Hepatocyte (in vitro differentiated cells): ENCODE measurements around the gene CIC.

Experiments used
- CTCF ChIP-seq: fragments of 200-600 bp; sonication (generic); IDR thresholded peaks from 2 replicates; pipeline ENCODE4 v1.5.1; 2016; ENCODE audit warnings: antibody characterized with exemption, mild to moderate bottlenecking; ENCODE audit not compliant: poor library complexity
- EZH2 ChIP-seq: fragments of 200-600 bp; sonication (generic); IDR thresholded peaks from 2 replicates; pipeline ENCODE4 v1.6.1; 2016; ENCODE audit warnings: antibody characterized with exemption, mild to moderate bottlenecking, borderline replicate concordance

DNA sequence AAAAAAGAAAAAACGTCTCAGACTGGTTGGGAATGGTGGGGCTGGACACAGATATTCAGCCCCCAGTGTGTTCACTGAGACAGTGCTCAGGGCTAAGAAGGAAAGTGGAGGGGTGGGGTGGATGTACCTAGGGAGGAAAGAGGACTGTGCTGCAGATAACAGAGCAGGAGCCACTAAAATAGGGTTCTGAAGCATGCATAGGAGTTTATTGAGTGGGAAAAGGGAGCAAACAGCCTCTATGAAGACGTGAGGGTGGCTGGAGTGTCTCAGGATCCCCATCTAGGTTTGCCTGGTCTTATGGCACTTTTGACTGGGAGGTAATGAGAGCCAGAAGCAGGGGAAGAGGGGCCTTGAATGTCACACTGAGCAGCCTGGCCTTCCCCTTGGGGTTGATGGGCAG lies 59.8 kb downstream of the CIC start:
- TF ChIP-seq CTCF: no peak
- TF ChIP-seq EZH2: no peak
